SU-DHL-6 (cell line): ENCODE data around the gene NRTN.

Experiments
- CTCF ChIP-seq: fragments of 200-600 bp; sonication (generic); IDR thresholded peaks from one replicate; pipeline ENCODE4 v1.5.1; 2017; ENCODE audit warnings: antibody characterized with exemption, mild to moderate bottlenecking, low read length, moderate library complexity; ENCODE audit not compliant: insufficient read depth, poor library complexity, severe bottlenecking
- EZH2phosphoT487 ChIP-seq: fragments of 200-600 bp; sonication (generic), shearing (Covaris generic); conservative IDR thresholded peaks from 2 replicates; pipeline ENCODE4 v1.6.1; 2018; ENCODE audit warnings: mild to moderate bottlenecking, antibody characterized with exemption, low read length, moderate library complexity, mixed read lengths

- TF ChIP-seq CTCF (no peak), EZH2phosphoT487 (no peak)
These were observed 36.9 kb upstream of the NRTN start for GRCh38 chr19:5767949-5768348.
